GM23248 (cell line): ENCODE data around the gene USP28.

Source experiments
- EZH2 ChIP-seq: fragments of 200-600 bp; sonication (generic); IDR thresholded peaks from 2 replicates; pipeline ENCODE4 v1.6.1; 2018; ENCODE audit warnings: antibody characterized with exemption, mild to moderate bottlenecking; ENCODE audit not compliant: insufficient read depth, poor library complexity, severe bottlenecking
- EZH2phosphoT487 ChIP-seq: fragments of 200-600 bp; sonication (generic); IDR thresholded peaks from 2 replicates; pipeline ENCODE4 v1.6.1; 2018; ENCODE audit warnings: antibody characterized with exemption, moderate library complexity, mild to moderate bottlenecking, low read depth; ENCODE audit not compliant: insufficient read depth

DNA sequence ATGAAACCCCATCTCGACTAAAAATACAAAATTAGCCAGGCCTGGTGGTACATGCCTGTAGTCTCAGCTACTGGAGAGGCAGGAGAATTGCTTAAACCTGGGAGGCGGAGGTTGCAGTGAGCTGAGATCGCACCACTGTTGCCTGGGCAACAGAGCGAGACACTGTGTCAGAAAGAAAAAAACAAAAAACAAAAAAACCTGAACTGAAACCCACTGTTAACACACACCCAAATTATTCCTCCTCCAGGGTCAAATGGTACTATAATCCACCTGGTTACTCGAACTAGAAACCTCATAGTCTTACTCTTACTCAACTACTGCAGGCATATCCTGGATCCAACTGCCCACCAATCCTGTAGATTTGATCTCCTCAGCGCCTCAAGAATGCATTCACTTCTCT lies 35.5 kb downstream of the USP28 start:
- TF ChIP-seq EZH2 (no peak), EZH2phosphoT487 (no peak)
